Measurements from ENCODE around the gene RGS5. TPM values are rescaled to one million over a fixed set of nuclear protein-coding genes. Genes with fewer than 3 reads are reported as not detected.

The RGS5 gene
- total RNA-seq, 3 donors from 2014 or later (not counting 1 experiment from before 2014, with no cell fraction given): 0.12 to 0.30 (median 0.14) TPM

DNA sequence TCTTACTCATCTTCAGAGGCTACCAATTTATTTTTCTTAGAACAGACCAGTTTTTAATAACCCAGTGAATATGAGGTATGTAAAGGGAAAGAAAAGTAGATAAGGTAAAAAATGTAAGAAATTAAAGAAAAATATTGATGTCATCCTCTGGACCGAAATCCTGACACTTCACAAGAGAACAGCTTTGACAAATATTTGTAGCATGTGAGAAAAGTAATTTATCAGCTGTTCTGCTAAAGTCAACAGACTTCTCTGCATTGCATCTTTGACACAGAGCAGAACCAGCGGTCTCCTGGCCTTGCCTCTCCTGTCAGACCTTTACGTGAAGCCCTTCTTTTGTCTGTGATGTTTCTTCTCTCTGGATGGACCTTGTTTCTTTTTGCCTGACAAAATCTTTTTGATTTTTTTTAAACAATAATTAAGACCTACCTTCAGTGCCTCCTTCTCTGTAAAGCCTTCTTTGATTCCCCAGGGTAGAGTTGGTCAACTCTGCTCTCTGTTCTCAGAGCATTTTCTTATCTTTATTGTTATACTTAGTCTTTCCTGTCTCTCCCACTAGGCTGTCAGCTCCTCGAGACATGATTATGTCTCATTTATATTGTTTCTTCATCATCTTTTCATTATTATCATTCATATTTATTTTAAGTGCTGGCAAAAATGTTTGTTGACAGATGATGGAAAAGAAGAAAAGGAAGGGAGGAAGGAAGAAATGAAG is 98.2 kb downstream of the RGS5 start:
- WGBS (ENCODE audit: insufficient coverage): 76% methylated on average over 3 of the region's 4 CpGs
- no peak overlapping the region for H3K4me3 Mint-ChIP-seq
- no peak for ATAC-seq

DNA sequence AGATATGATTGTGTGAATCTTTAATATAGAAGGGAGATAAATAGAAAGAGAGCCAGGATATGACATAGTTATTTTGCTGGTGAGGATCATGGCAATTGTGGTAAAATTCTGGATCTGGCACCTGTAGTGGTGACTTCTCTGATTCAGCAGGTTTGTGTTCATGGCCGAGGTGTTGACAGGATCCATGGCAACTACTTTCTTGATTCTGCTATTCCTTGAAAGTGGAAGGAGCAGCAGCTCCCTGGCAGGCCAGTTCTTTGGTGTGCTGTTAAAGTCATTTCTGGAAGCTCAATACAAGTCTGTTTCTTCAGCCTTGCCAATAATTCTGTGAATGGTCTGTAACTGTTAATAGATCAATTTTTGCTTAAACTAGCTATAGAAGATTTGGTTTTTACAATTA is 100.1 kb downstream of the RGS5 start:
- Histone ChIP-seq H3K27me3 (ENCODE audit: control insufficient read depth, insufficient read depth, low read length) (no peaks in the 10 kb centered on the region), H3K9me3 (ENCODE audit: control insufficient read depth, insufficient read depth, low read length) (peaks cover 4% of the 10 kb centered on the region), H3K4me1 (ENCODE audit: control insufficient read depth, insufficient read depth, low read length) (no peaks in the 10 kb centered on the region), H3K36me3 (ENCODE audit: control insufficient read depth, insufficient read depth, low read length) (no peaks in the 10 kb centered on the region), H3K4me3 (ENCODE audit: low read length) (no peak overlapping the region), H3K27ac (ENCODE audit: low read length) (no peak overlapping the region)
- no peak overlapping the region for H3K4me3 Mint-ChIP-seq
- TF ChIP-seq, protein P1, sequence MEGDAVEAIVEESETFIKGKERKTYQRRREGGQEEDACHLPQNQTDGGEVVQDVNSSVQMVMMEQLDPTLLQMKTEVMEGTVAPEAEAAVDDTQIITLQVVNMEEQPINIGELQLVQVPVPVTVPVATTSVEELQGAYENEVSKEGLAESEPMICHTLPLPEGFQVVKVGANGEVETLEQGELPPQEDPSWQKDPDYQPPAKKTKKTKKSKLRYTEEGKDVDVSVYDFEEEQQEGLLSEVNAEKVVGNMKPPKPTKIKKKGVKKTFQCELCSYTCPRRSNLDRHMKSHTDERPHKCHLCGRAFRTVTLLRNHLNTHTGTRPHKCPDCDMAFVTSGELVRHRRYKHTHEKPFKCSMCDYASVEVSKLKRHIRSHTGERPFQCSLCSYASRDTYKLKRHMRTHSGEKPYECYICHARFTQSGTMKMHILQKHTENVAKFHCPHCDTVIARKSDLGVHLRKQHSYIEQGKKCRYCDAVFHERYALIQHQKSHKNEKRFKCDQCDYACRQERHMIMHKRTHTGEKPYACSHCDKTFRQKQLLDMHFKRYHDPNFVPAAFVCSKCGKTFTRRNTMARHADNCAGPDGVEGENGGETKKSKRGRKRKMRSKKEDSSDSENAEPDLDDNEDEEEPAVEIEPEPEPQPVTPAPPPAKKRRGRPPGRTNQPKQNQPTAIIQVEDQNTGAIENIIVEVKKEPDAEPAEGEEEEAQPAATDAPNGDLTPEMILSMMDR (IDR thresholded peaks at IDR 0.05): no peak
- DNase-seq (no peak), ATAC-seq (no peak)
- H3K36me3 Mint-ChIP-seq: no peaks in the 10 kb centered on the region
- 74% methylated on average over 1 of the region's 1 CpG for WGBS (ENCODE audit: insufficient coverage)
- H3K9me3 Mint-ChIP-seq: peaks cover 0 to 2% of the 10 kb centered on the region in 2 donors
- peaks cover 7 to 12% of the 10 kb centered on the region in 2 donors for H3K27me3 Mint-ChIP-seq (ENCODE audit: low read depth in 2 of 2)
- intact Hi-C loops (cut with micrococcal nuclease): no loop called here
- no peak overlapping the region for H3K27ac Mint-ChIP-seq
- no peaks in the 10 kb centered on the region for H3K4me1 Mint-ChIP-seq

More for the DNA sequence above, 98.2 kb downstream of the RGS5 start:
- Mint-ChIP-seq H3K9me3 (peaks cover 0 to 6% of the 10 kb centered on the region in 2 donors), H3K36me3 (no peaks in the 10 kb centered on the region), H3K27ac (no peak overlapping the region), H3K27me3 (ENCODE audit: low read depth in 2 of 2) (peaks cover 7 to 12% of the 10 kb centered on the region in 2 donors), H3K4me1 (no peaks in the 10 kb centered on the region)
- Histone ChIP-seq H3K9me3 (ENCODE audit: control insufficient read depth, insufficient read depth, low read length) (no peaks in the 10 kb centered on the region), H3K27ac (ENCODE audit: low read length) (no peak overlapping the region), H3K36me3 (ENCODE audit: control insufficient read depth, insufficient read depth, low read length) (no peaks in the 10 kb centered on the region), H3K27me3 (ENCODE audit: control insufficient read depth, insufficient read depth, low read length) (no peaks in the 10 kb centered on the region), H3K4me3 (ENCODE audit: low read length) (no peak overlapping the region), H3K4me1 (ENCODE audit: control insufficient read depth, insufficient read depth, low read length) (no peaks in the 10 kb centered on the region)
- DNase-seq: no peak
- TF ChIP-seq, protein P1 (IDR thresholded peaks at IDR 0.05): no peak
- intact Hi-C loops (cut with micrococcal nuclease): no loop called here

DNA sequence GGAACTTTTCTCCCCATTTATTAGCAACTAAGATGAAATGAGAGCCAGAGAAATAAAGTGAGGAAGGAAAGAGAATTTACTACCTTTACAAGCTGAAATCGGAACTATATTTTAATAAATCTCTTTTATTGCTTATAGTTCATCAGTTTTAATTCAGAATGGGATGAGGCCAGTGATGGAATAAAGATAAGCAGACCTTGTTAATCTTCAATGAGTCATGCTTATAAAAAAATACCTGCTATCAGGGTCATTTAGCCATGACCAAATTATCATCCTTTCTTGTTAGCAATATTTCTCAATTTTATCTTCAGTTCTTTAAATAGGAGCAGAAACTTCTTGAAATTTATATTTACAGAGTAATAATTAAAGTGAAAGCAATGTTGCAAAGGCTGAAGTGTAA is 107.5 kb downstream of the RGS5 start:
- no peaks in the 10 kb centered on the region for H3K36me3 ChIP-seq (ENCODE audit: control insufficient read depth, insufficient read depth, low read length)
- Mint-ChIP-seq H3K27me3 (ENCODE audit: low read depth in 2 of 2) (peaks cover 0 to 17% of the 10 kb centered on the region in 2 donors), H3K27ac (no peak overlapping the region), H3K9me3 (no peaks in the 10 kb centered on the region), H3K4me1 (no peaks in the 10 kb centered on the region), H3K36me3 (no peaks in the 10 kb centered on the region), H3K4me3 (no peak overlapping the region)
- H3K27me3 ChIP-seq (ENCODE audit: control insufficient read depth, insufficient read depth, low read length): no peaks in the 10 kb centered on the region
- no peaks in the 10 kb centered on the region for H3K4me1 ChIP-seq (ENCODE audit: control insufficient read depth, insufficient read depth, low read length)
- no CpG with 5 or more reads among the region's 1 CpG for WGBS (ENCODE audit: insufficient coverage)
- ATAC-seq (no peak), DNase-seq (no peak)
- intact Hi-C loops (cut with micrococcal nuclease): no loop called here
- no peak overlapping the region for H3K4me3 ChIP-seq (ENCODE audit: low read length)
- TF ChIP-seq, protein P1 (IDR thresholded peaks at IDR 0.05): no peak
- no peak overlapping the region for H3K27ac ChIP-seq (ENCODE audit: low read length)
- H3K9me3 ChIP-seq (ENCODE audit: control insufficient read depth, insufficient read depth, low read length): peaks cover 4% of the 10 kb centered on the region

DNA sequence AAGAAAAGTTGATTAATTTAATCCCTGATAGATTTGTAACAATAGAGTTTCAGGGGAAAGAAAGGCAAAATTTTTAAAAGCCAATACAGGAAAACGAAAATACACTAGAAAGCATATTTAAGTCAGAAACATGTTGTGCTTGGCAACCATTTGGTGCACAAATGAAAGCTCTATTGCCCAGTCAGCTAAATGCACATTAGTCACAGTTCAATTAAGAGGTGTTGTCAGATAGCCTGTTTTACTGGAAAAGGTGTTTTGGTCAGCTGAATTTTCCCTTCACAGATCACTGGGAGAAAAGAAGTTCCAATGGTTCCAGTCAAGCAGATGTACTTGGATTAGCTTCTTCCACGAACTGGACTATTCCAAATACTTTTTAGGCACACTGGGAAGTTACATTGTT is 108.1 kb downstream of the RGS5 start:
- H3K9me3 ChIP-seq (ENCODE audit: control insufficient read depth, insufficient read depth, low read length): peaks cover 4% of the 10 kb centered on the region
- WGBS (ENCODE audit: insufficient coverage): 60% methylated on average over 2 of the region's 2 CpGs
- H3K9me3 Mint-ChIP-seq: no peaks in the 10 kb centered on the region
- TF ChIP-seq, protein P1 (IDR thresholded peaks at IDR 0.05): no peak
- H3K27ac Mint-ChIP-seq: no peak overlapping the region
- H3K36me3 Mint-ChIP-seq: no peaks in the 10 kb centered on the region
- no peaks in the 10 kb centered on the region for H3K4me1 Mint-ChIP-seq
- peaks cover 0 to 19% of the 10 kb centered on the region in 2 donors for H3K27me3 Mint-ChIP-seq (ENCODE audit: low read depth in 2 of 2)
- no peak for DNase-seq
- H3K27ac ChIP-seq (ENCODE audit: low read length): no peak overlapping the region
- ATAC-seq: no peak
- H3K4me1 ChIP-seq (ENCODE audit: control insufficient read depth, insufficient read depth, low read length): no peaks in the 10 kb centered on the region
- H3K4me3 ChIP-seq (ENCODE audit: low read length): no peak overlapping the region
- intact Hi-C loops (cut with micrococcal nuclease): no loop called here
- no peaks in the 10 kb centered on the region for H3K27me3 ChIP-seq (ENCODE audit: control insufficient read depth, insufficient read depth, low read length)
- H3K36me3 ChIP-seq (ENCODE audit: control insufficient read depth, insufficient read depth, low read length): no peaks in the 10 kb centered on the region
- no peak overlapping the region for H3K4me3 Mint-ChIP-seq
